DOHH2 (cell line): Measurements from ENCODE around the gene SFXN5.

ENCODE experiments used
- H3F3A ChIP-seq: fragments of 200-600 bp; sonication (generic), shearing (Covaris generic); 2 replicates; pipeline ENCODE4 v1.6.0; 2016; ENCODE audit warnings: antibody characterized with exemption, mild to moderate bottlenecking; ENCODE audit not compliant: control insufficient read depth, insufficient read depth
- H3K27ac ChIP-seq: fragments of 200-600 bp; sonication (generic); 2 replicates; pipeline ENCODE4 v1.5.1; 2014; ENCODE audit warnings: low read depth, mild to moderate bottlenecking, low read length, moderate library complexity
- H3K27me3 ChIP-seq: fragments of 200-600 bp; sonication (generic); 2 replicates; pipeline ENCODE4 v1.6.1; 2014; ENCODE audit warnings: mild to moderate bottlenecking, low read length, mixed read lengths; ENCODE audit not compliant: control insufficient read depth
- H3K36me3 ChIP-seq: fragments of 200-600 bp; sonication (generic); 2 replicates; pipeline ENCODE4 v1.6.1; 2014; ENCODE audit warnings: mild to moderate bottlenecking, low read length, moderate library complexity, mixed read lengths; ENCODE audit not compliant: control insufficient read depth
- H3K4me1 ChIP-seq: fragments of 200-600 bp; sonication (generic); 2 replicates; pipeline ENCODE4 v1.6.1; 2014; ENCODE audit warnings: mild to moderate bottlenecking, low read length, mixed read lengths; ENCODE audit not compliant: control insufficient read depth
- H3K4me2 ChIP-seq: fragments of 200-600 bp; sonication (generic); 2 replicates; pipeline ENCODE4 v1.6.0; 2014; ENCODE audit warnings: mild to moderate bottlenecking, low read length, moderate library complexity
- H3K4me3 ChIP-seq: fragments of 200-600 bp; sonication (generic); 2 replicates; pipeline ENCODE4 v1.5.1; 2014; ENCODE audit warnings: mild to moderate bottlenecking, low read length, mixed read lengths
- H3K79me2 ChIP-seq: fragments of 200-600 bp; sonication (generic); 2 replicates; pipeline ENCODE4 v1.6.1; 2014; ENCODE audit warnings: mild to moderate bottlenecking, low read length, mixed read lengths; ENCODE audit not compliant: control insufficient read depth
- H3K9me2 ChIP-seq: fragments of 200-600 bp; sonication (generic); replicated peaks from 2 replicates; pipeline ENCODE4 v1.6.1; 2014; ENCODE audit warnings: mild to moderate bottlenecking, low read length, mixed read lengths; ENCODE audit not compliant: control insufficient read depth
- H3K9me3 ChIP-seq: fragments of 200-600 bp; sonication (generic); 2 replicates; pipeline ENCODE4 v1.6.1; 2014; ENCODE audit warnings: antibody characterized with exemption, low read length, mixed read lengths; ENCODE audit not compliant: control insufficient read depth, insufficient read depth
- H4K20me1 ChIP-seq: fragments of 200-600 bp; sonication (generic); 2 replicates; pipeline ENCODE4 v1.6.0; 2014; ENCODE audit warnings: low read depth, mild to moderate bottlenecking, antibody characterized with exemption, low read length, moderate library complexity; ENCODE audit not compliant: control insufficient read depth, insufficient read depth
- CTCF ChIP-seq: fragments of 200-600 bp; sonication (generic); IDR thresholded peaks from one replicate; pipeline ENCODE4 v1.5.1; 2014; ENCODE audit warnings: antibody characterized with exemption, mild to moderate bottlenecking, low read depth, low read length; ENCODE audit not compliant: poor library complexity, severe bottlenecking
- EZH2phosphoT487 ChIP-seq: fragments of 200-600 bp; sonication (generic); IDR thresholded peaks from 2 replicates; pipeline ENCODE4 v1.6.1; 2017; ENCODE audit warnings: borderline replicate concordance, mild to moderate bottlenecking, antibody characterized with exemption, low read length, moderate library complexity, mixed read lengths

SFXN5 gene

GRCh38 chr2:73031095-73031678 lies 40.3 kb downstream of the SFXN5 start:
- no peak overlapping the region for H3K4me2 ChIP-seq
- H3K4me1 ChIP-seq = no peaks in the 10 kb centered on the region
- no peaks in the 10 kb centered on the region for H3K9me2 ChIP-seq
- H3K4me3 ChIP-seq = no peak overlapping the region
- H3F3A ChIP-seq = no peaks in the 10 kb centered on the region
- H3K36me3 ChIP-seq = no peaks in the 10 kb centered on the region
- TF ChIP-seq EZH2phosphoT487 (no peak), CTCF (no peak)
- no peaks in the 10 kb centered on the region for H3K9me3 ChIP-seq
- H4K20me1 ChIP-seq = no peaks in the 10 kb centered on the region
- H3K27ac ChIP-seq = no peak overlapping the region
- no peaks in the 10 kb centered on the region for H3K27me3 ChIP-seq
- H3K79me2 ChIP-seq = no peaks in the 10 kb centered on the region

GRCh38 chr2:73028841-73029240 lies 42.7 kb downstream of the SFXN5 start:
- no peak overlapping the region for H3K4me2 ChIP-seq
- no peak overlapping the region for H3K27ac ChIP-seq
- H4K20me1 ChIP-seq = no peaks in the 10 kb centered on the region
- TF ChIP-seq EZH2phosphoT487 = no peak
- TF ChIP-seq CTCF = no peak
- no peak overlapping the region for H3K4me3 ChIP-seq
- H3K27me3 ChIP-seq = no peaks in the 10 kb centered on the region
- H3K36me3 ChIP-seq = no peaks in the 10 kb centered on the region
- no peaks in the 10 kb centered on the region for H3K79me2 ChIP-seq
- H3K9me3 ChIP-seq = no peaks in the 10 kb centered on the region
- no peaks in the 10 kb centered on the region for H3K9me2 ChIP-seq
- no peaks in the 10 kb centered on the region for H3F3A ChIP-seq
- no peaks in the 10 kb centered on the region for H3K4me1 ChIP-seq

- Histone ChIP-seq H3F3A (no peaks in the 10 kb centered on the region), H3K79me2 (no peaks in the 10 kb centered on the region), H3K27me3 (no peaks in the 10 kb centered on the region), H4K20me1 (no peaks in the 10 kb centered on the region), H3K27ac (no peak overlapping the region), H3K4me1 (no peaks in the 10 kb centered on the region), H3K36me3 (no peaks in the 10 kb centered on the region), H3K4me3 (no peak overlapping the region), H3K9me2 (no peaks in the 10 kb centered on the region), H3K4me2 (no peak overlapping the region), H3K9me3 (no peaks in the 10 kb centered on the region)
- no peak for TF ChIP-seq EZH2phosphoT487
- no peak for TF ChIP-seq CTCF
These were observed 44.2 kb downstream of the SFXN5 start for GRCh38 chr2:73027340-73027739.
